ENCODE data around the gene SCLY. TPM values are rescaled to one million over a fixed set of nuclear protein-coding genes. Genes with fewer than 3 reads are reported as not detected.
"Not testable (repeated sequence)": the region's sequence is repeated elsewhere in the genome, so short reads cannot be mapped to it uniquely, and the experiment has no call there.

SCLY gene
- total RNA-seq, 1 donor from 2014 or later, result 109 TPM

- Mint-ChIP-seq H3K4me1 (peaks cover 11% of the 10 kb centered on the region), H3K4me3 (no peak overlapping the region), H3K36me3 (ENCODE audit: low read depth) (peaks cover 68% of the 10 kb centered on the region), H3K27me3 (no peaks in the 10 kb centered on the region), H3K9me3 (no peaks in the 10 kb centered on the region), H3K27ac (no peak overlapping the region)
- no peak for DNase-seq
- intact Hi-C loops (cut with micrococcal nuclease), result loop anchor here (5.0 kb wide), 1 partner anchor 32 kb away; the partner anchor contains the start of gene SCLY
These were observed 30.9 kb upstream of the SCLY start for GRCh38 chr2:238029853-238030252.

DNA sequence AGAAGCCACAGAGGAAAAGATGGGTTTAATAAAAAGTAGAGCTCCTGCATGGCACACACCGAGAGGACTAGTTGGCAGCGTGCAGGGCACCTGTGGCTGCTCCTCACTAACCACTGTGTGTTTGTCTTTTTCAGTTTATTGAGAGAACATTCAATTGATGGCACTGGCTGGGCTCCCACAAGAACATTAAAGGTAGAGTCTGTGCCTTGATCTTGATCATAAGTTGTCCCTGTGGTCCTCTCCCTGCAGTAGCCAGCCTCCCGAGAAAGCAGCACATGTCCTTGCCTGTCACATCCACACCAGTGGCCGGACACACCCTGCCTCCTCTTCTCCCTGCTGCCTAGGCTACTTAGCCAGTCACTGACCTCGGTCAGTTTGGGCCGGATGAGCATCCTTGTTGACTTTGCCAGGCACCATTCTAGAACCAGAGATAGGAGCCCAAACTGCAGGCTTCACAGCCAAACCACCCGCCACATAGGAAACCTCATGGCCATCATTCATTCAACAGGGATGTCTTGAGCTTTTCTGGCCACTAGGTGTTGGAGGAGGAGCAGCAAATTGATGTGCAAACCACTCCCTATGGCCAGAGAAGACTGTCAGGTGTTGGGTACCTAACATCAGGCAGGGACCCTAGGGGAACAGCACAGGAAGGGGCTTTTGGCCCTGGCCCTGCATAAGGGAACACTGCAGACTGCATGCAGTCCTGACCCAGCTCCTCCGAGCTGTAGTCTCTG is 30.2 kb upstream of the SCLY start:
- H3K4me1 Mint-ChIP-seq, result peaks cover 3% of the 10 kb centered on the region
- no peak overlapping the region for H3K4me3 Mint-ChIP-seq
- H3K36me3 Mint-ChIP-seq (ENCODE audit: low read depth), result peaks cover 67% of the 10 kb centered on the region
- no peak for DNase-seq
- peak overlapping the region; percentile 34 for H3K27ac Mint-ChIP-seq
- no peaks in the 10 kb centered on the region for H3K9me3 Mint-ChIP-seq
- no peaks in the 10 kb centered on the region for H3K27me3 Mint-ChIP-seq
- intact Hi-C loops (cut with micrococcal nuclease), result no loop called here

DNA sequence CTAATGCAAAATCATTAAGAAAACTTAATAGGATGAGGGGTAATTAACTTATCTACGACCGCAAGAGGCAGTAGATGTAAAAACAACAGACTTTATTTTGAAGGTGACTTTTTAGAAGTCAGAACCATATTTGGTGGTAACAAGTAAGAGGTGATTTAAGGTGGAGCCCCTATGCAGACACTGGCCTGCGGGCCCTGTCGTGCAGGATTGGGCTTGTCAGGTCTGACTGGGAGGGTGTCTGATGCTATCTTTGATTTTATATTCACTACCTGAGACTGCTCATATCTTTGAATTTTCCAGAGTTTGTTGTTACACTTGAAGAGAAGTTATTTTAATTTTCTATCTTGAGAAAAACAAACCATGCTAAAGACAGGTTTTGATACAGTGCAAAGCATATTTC is 29.1 kb upstream of the SCLY start:
- peaks cover 63% of the 10 kb centered on the region for H3K36me3 Mint-ChIP-seq (ENCODE audit: low read depth)
- intact Hi-C loops (cut with micrococcal nuclease), result no loop called here
- DNase-seq, result no peak
- H3K27me3 Mint-ChIP-seq, result no peaks in the 10 kb centered on the region
- H3K4me3 Mint-ChIP-seq, result no peak overlapping the region
- H3K4me1 Mint-ChIP-seq, result peaks cover 2% of the 10 kb centered on the region
- H3K9me3 Mint-ChIP-seq, result no peaks in the 10 kb centered on the region
- peak overlapping the region; percentile 51 for H3K27ac Mint-ChIP-seq

DNA sequence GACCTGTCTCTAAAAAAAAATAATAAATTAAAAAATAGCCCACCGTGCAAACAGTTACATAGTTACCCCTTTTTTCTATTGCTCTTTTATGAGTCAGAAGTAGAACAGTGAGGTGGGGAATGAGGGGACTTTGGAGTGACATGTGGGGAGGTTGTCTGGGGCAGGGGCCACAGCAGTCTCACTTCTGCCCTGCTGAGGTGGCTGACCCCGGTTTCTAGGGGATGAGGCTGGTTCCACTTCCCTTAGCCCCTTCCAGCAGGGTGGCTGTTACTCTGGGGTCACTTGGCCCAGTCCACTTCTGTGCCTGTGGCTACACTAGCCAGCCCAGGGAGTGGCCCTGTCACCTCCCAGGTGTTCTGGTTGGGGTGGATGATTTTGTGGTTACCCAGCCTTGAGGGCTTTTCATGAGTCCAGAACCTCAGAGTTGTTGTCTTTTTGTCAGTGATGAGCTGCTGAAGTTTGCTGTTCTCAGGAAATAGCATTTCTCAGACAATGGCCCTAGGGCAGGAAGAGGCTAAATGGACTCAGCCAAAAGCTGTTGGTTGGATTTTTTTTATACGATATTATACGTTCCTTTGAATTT is 28.0 kb upstream of the SCLY start:
- Mint-ChIP-seq H3K27ac (no peak overlapping the region), H3K9me3 (no peaks in the 10 kb centered on the region), H3K4me3 (no peak overlapping the region), H3K27me3 (no peaks in the 10 kb centered on the region), H3K36me3 (ENCODE audit: low read depth) (peaks cover 66% of the 10 kb centered on the region), H3K4me1 (peaks cover 2% of the 10 kb centered on the region)
- intact Hi-C loops (cut with micrococcal nuclease), result no loop called here
- DNase-seq, result no peak

DNA sequence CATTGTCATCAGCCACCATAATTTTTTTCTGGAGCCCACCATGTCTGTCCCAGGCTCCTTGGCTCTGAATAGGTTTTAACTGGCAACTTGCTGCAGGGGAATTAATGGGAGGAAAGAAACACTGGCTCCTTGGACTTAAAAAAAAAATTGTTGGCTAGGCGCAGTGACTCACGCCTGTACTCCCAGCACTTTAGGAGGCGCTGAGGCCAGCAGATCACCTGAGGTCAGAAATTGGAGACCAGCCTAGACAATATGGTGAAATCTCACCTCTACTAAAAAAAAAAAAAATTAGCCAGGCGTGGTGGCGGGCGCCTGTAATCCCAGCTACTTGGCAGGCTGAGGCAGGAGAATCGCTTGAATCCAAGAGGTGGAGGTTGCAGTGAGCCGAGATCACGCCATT is 26.8 kb upstream of the SCLY start:
- H3K9me3 Mint-ChIP-seq; H3K27ac Mint-ChIP-seq; intact Hi-C loops (cut with micrococcal nuclease); H3K27me3 Mint-ChIP-seq; DNase-seq; H3K4me3 Mint-ChIP-seq; H3K4me1 Mint-ChIP-seq: not testable (repeated sequence)
- H3K36me3 Mint-ChIP-seq (ENCODE audit: low read depth), result peaks cover 67% of the 10 kb centered on the region

DNA sequence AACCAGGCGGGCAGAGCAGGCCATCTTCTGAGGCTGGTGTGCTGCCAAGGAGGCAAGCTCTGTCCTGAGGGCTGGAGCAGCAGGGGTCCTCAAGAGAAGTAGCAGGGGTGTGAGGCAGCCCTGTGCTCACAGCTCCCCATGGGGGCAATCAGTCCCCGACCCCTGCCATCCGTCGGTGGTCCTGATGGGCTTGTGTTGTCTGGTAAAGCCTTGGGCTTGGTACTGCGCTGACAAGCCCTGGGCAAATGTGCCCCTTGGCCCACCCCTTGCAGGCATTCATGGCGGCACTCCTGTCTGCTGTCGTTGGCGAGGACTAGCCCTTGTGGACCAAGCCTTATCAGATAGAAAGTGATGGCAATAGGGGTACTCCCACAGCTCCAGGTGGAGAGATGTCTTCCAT is 22.6 kb upstream of the SCLY start:
- H3K4me3 Mint-ChIP-seq, result no peak overlapping the region
- peaks cover 63% of the 10 kb centered on the region for H3K36me3 Mint-ChIP-seq (ENCODE audit: low read depth)
- DNase-seq, result no peak
- H3K27me3 Mint-ChIP-seq, result no peaks in the 10 kb centered on the region
- H3K9me3 Mint-ChIP-seq, result no peaks in the 10 kb centered on the region
- no peak overlapping the region for H3K27ac Mint-ChIP-seq
- H3K4me1 Mint-ChIP-seq, result no peaks in the 10 kb centered on the region
- intact Hi-C loops (cut with micrococcal nuclease), result no loop called here

DNA sequence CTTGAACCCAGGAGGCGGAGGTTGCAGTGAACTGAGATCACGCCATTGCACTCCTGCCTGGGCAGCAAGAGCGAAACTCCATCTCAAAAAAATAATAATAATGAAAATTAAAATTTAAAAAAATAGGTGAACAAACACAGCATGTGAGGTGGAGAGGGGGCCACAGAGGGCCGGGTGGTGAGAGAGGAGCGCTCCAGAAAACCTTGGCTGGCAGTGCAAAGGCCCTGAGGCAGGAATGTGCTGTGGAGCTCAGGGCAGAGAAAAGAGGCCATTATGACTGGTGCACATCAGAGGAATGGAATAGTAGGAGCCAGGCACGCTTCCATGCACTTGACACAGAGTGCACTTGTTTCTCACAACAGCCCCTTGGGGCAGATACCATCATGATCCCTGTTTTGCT is 21.6 kb upstream of the SCLY start:
- intact Hi-C loops (cut with micrococcal nuclease), result no loop called here
- Mint-ChIP-seq H3K27ac (peak overlapping the region; percentile 72), H3K4me1 (peaks cover 2% of the 10 kb centered on the region), H3K36me3 (ENCODE audit: low read depth) (peaks cover 57% of the 10 kb centered on the region), H3K4me3 (no peak overlapping the region), H3K9me3 (no peaks in the 10 kb centered on the region), H3K27me3 (no peaks in the 10 kb centered on the region)
- no peak for DNase-seq

GRCh38 chr2:238039985-238040384 is 20.8 kb upstream of the SCLY start:
- Mint-ChIP-seq H3K27me3 (no peaks in the 10 kb centered on the region), H3K36me3 (ENCODE audit: low read depth) (peaks cover 54% of the 10 kb centered on the region)
- intact Hi-C loops (cut with micrococcal nuclease), result no loop called here

GRCh38 chr2:238040918-238041317 is 19.9 kb upstream of the SCLY start:
- Mint-ChIP-seq H3K9me3 (no peaks in the 10 kb centered on the region), H3K27me3 (no peaks in the 10 kb centered on the region), H3K27ac (no peak overlapping the region), H3K4me1 (peaks cover 2% of the 10 kb centered on the region), H3K36me3 (ENCODE audit: low read depth) (peaks cover 55% of the 10 kb centered on the region), H3K4me3 (no peak overlapping the region)
- intact Hi-C loops (cut with micrococcal nuclease), result no loop called here
- no peak for DNase-seq

More at GRCh38 chr2:238039985-238040384, 20.8 kb upstream of the SCLY start:
- Mint-ChIP-seq H3K27ac (no peak overlapping the region), H3K9me3 (no peaks in the 10 kb centered on the region), H3K4me3 (no peak overlapping the region), H3K4me1 (peaks cover 2% of the 10 kb centered on the region)
- no peak for DNase-seq

DNA sequence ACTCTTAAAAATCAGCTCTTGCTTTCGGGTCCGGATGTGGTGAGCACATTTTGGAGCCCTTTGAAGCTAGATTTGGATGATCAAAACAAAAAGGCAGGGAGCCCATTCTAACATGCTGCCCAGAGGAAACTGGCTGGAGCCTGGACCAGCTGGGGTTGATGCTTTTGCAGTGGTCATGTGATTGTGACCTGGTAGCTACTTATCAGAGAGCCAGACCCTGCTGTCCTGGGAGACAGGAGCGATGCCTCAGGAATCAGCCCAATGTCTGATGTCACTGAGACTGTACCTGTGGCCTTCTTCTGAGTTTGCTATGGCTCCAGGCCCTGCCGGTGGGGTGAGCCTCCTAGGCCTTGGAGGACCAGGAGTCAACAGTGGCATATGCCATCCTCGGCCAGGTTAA is 18.7 kb upstream of the SCLY start:
- peaks cover 62% of the 10 kb centered on the region for H3K36me3 Mint-ChIP-seq (ENCODE audit: low read depth)
- H3K27ac Mint-ChIP-seq, result no peak overlapping the region
- intact Hi-C loops (cut with micrococcal nuclease), result no loop called here
- no peaks in the 10 kb centered on the region for H3K27me3 Mint-ChIP-seq
- H3K9me3 Mint-ChIP-seq, result peaks cover 3% of the 10 kb centered on the region
- no peak overlapping the region for H3K4me3 Mint-ChIP-seq
- no peak for DNase-seq
- peaks cover 2% of the 10 kb centered on the region for H3K4me1 Mint-ChIP-seq

DNA sequence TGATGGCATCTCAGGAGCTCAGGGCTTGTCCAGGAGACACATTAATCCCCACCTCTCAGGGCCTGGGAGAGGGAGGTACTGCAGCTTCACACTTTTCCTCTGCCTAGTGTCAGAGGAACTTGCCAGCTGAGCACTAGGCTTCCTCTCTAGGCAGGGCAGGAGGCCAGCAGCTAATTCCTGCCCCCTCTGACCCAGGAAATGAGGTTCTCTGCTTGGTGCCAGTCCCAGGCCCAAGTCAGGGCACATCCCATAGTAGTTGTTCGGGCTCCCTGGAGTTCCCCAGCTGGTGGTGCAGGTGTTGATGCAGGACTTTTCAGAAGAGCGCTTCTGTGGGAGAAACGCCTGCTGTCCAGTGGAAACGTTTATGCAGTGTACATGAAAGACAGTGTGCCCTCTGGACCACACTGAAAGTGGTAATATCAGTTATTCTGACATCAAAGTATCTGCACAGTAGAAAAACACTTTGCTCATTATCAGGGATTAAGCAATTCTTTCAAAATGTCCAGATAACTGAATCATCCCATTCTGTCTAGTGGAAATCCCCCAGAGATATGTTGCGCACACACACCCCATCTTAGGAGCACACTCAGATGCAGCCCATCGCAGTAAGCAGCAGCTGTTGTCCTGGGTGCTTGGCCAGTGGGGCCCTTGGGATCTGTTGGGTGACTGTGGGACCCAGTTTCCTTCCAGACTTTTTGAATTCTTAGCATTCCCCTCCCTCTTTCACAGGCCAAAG is 17.8 kb upstream of the SCLY start:
- no peak overlapping the region for H3K4me3 Mint-ChIP-seq
- peaks cover 62% of the 10 kb centered on the region for H3K36me3 Mint-ChIP-seq (ENCODE audit: low read depth)
- intact Hi-C loops (cut with micrococcal nuclease), result no loop called here
- no peaks in the 10 kb centered on the region for H3K27me3 Mint-ChIP-seq
- DNase-seq, result no peak
- H3K9me3 Mint-ChIP-seq, result peaks cover 10% of the 10 kb centered on the region
- H3K27ac Mint-ChIP-seq, result no peak overlapping the region
- H3K4me1 Mint-ChIP-seq, result peaks cover 2% of the 10 kb centered on the region

GRCh38 chr2:238043851-238044250 is 16.9 kb upstream of the SCLY start:
- no peak for DNase-seq
- peaks cover 2% of the 10 kb centered on the region for H3K4me1 Mint-ChIP-seq
- no peaks in the 10 kb centered on the region for H3K27me3 Mint-ChIP-seq
- H3K4me3 Mint-ChIP-seq, result no peak overlapping the region
- H3K27ac Mint-ChIP-seq, result no peak overlapping the region
- peaks cover 64% of the 10 kb centered on the region for H3K36me3 Mint-ChIP-seq (ENCODE audit: low read depth)
- peaks cover 17% of the 10 kb centered on the region for H3K9me3 Mint-ChIP-seq
- intact Hi-C loops (cut with micrococcal nuclease), result no loop called here

GRCh38 chr2:238045575-238045974 is 15.2 kb upstream of the SCLY start:
- no peak for DNase-seq

DNA sequence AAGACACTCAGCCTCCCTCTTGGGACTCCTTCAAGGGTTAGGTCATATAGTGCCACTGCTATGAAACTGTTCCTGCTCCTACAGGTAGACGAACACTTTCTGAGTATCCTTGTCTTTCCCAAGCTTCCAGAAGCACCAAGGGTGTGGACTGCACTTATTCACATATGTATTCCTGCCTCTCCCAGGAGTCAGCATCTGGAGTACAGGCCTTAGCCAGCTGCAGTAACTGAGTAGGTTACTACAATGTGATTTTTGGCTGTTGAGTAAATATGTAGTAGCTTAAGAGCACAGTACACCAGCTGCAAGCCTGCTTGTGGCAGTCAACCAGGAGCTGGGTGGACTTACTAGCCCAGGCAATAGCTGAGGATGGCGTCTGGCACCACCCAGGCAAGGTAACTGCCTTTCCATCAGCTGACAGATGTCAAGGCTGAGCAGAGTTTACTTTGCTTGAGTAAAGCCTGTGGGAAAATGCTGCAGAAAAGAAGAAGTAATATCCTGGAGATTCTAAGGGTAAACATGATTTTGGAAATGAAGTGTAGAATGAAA is 14.0 kb upstream of the SCLY start:
- H3K9me3 Mint-ChIP-seq, result peaks cover 21% of the 10 kb centered on the region
- H3K4me1 Mint-ChIP-seq, result peaks cover 2% of the 10 kb centered on the region
- no peaks in the 10 kb centered on the region for H3K27me3 Mint-ChIP-seq
- no peak for DNase-seq
- peaks cover 52% of the 10 kb centered on the region for H3K36me3 Mint-ChIP-seq (ENCODE audit: low read depth)
- no peak overlapping the region for H3K27ac Mint-ChIP-seq
- intact Hi-C loops (cut with micrococcal nuclease), result no loop called here
- no peak overlapping the region for H3K4me3 Mint-ChIP-seq

More at GRCh38 chr2:238045575-238045974, 15.2 kb upstream of the SCLY start:
- Mint-ChIP-seq H3K27ac (no peak overlapping the region), H3K4me1 (peaks cover 2% of the 10 kb centered on the region), H3K4me3 (no peak overlapping the region), H3K9me3 (peaks cover 17% of the 10 kb centered on the region), H3K36me3 (ENCODE audit: low read depth) (peaks cover 58% of the 10 kb centered on the region), H3K27me3 (no peaks in the 10 kb centered on the region)
- intact Hi-C loops (cut with micrococcal nuclease), result no loop called here

All from activated CD4-positive, alpha-beta T cell treated with anti-CD3 and anti-CD28 coated beads, Interleukin-2, amount 10 ng/mL, durations not matched to agents 24 days and 14 days (primary cell).